Right renal pelvis (tissue), 4 donors: ENCODE data around the gene CAMK1G. TPM values are rescaled to one million over a fixed set of nuclear protein-coding genes. Genes with fewer than 3 reads are reported as not detected.

ENCODE experiments used
- DNase-seq, 4 donors: peaks; one replicate each; pipeline ENCODE4 v3.0.0-alpha.2; 2013; ENCODE audit warnings: low read depth in 4 of 4, low spot score in 3 of 4, missing footprints in 1 of 4
- polyA plus RNA-seq, 4 donors: library from polyadenylated mRNA; unstranded; fragments of 120-200 nt; gene quantifications; one replicate each; pipeline ENCODE4 v1.2.1, GENCODE V29; 2013; ENCODE audit not compliant: insufficient read length in 4 of 4

CAMK1G gene
- polyA plus RNA-seq, 4 donors, result 5.4 to 6.6 (median 6.2) TPM

DNA sequence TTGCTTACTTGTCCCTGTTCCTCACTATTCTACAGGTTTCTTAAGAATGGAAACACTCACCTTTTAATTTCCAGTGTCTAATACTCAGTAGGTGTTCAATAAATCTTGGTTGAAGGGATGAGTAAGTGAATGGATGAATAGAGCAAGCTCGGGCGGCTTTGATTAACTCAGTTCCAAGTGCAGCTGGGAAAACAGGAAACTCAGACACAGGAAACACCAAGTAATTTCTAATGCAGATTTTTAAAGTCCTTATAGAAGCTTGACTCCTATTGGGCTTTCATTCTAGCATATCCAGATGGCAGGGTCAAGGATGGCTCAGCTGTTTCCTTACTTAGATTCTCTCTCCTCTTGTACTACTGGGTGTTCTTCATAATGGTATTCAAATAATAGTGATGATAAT lies 14.0 kb downstream of the CAMK1G start:
- no peak for DNase-seq

- no peak for DNase-seq
Measured at GRCh38 chr1:209598227-209598626, 14.7 kb downstream of the CAMK1G start.

- DNase-seq, result no peak
Measured at GRCh38 chr1:209600541-209600940, 17.0 kb downstream of the CAMK1G start.

DNA sequence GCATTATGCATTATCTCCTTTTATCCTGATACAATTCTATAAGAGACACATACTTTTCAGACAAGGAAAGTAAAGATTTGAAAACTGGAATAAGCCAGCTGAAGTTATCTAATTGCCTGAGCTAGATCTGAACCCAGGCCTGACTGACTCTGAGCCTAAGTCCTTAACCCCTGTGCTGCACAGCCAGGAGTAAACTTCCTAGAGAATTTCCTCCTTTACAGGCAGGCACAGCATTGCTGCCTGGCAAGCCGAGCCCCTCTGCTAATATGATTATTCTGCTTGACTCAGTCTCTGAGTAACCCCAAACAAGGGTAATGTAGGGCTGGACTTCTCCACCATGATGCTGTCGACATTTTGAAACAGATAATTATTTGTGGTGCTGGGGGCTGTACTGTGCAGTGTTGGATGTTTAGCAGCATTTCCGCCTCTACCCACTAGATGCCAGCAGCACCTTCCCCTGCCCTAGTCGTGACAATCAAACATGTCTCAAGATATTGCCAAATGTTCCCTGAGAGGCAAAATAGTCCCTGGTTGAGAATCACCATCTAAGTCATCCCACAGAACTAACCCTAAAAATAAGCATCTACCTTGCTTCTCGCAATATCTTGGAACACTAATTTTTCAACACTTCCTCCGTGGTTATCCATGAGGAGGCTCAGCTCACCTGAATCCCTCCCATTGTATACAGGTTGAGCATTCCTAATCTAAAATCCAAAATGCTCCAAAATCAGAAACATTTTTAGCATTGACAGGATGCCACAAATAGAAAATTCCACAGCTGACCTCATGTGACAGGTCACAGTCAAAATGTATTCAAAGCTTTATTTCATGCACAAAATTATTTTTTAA lies 18.5 kb downstream of the CAMK1G start:
- DNase-seq, result no peak

GRCh38 chr1:209603877-209604276 lies 20.4 kb downstream of the CAMK1G start:
- DNase-seq, result no peak

DNA sequence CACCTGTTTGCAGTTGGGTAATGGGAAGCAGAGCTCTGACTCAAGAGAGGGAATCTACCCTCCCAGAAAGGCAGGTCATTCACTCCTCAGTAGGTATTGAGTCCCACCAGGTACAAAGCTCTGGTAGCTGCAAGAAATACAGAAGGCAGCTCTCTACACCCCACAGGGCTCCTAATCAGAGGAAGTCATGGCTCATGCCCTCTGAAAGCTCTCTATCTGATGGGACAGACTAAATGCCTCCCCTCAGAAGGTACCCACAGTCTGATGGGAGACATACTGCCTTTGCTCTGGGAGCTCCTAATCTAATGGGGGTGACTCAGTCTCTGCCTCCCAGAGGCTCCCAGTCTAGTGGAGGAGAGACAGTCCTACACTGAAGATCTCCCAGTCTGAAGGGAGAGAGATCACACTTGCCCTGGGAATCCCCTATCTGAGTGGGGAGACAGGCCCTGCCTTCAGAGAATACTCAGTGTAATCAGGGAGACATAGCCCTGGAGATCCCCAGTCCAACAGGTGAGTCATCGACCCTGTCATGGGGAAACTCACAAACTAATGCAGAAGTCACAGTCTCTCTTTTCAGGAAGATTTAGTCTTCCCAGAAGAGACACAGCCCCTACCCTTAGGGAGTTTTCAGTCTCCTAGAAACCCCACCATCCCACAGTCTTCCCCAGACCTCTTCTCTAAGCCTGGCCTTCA lies 23.7 kb downstream of the CAMK1G start:
- no peak for DNase-seq

DNA sequence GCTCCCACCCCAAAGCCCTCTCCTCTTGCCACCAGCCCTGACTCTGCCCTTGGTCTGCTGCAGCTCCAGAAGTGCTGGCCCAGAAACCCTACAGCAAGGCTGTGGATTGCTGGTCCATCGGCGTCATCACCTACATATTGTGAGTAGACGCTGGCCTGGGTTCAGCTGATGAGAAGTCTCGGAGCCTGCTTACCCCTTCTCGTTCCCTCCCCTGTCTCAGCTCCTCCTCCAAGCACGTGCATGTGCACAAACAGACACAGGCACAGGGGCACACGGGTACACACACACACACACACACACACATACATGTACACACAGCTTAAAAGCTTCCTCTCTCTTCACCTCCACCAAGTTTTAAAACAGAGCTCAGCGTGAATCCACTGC lies 24.3 kb downstream of the CAMK1G start:
- no peak for DNase-seq

DNA sequence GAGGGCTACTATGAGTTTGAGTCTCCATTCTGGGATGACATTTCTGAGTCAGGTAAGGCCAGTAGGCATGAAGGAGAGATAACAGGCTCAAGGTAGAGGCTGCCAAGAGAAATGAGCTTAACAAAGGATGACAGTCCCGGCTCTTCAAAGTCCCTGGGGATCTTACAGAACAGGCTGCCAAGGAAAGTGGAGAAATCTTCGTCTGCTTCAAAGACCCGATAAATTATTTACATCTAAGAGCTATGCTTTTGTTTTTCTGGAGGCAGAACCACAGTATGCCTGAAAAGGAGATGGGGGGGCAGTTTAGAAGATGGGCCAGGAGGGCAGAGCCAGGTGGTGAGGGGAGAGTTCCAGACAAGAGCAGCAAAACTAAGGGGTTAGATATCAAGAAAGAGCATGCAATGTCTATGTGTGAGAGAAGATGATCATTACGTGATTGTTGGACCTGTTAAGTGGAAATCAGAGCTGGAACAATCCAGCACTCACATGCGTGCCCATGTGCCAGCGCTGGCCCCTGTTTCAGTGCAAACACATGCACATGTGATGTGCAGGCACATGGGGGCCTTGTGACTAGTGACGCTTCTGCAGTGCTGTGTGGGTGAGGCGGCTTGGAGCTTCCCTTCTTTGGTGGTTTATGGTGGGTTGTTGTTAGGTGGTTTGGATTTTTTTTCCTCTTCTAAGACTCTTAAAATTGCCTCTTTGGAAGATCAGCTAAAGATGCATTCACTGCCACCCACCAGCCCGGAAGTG lies 25.7 kb downstream of the CAMK1G start:
- DNase-seq, result no peak

DNA sequence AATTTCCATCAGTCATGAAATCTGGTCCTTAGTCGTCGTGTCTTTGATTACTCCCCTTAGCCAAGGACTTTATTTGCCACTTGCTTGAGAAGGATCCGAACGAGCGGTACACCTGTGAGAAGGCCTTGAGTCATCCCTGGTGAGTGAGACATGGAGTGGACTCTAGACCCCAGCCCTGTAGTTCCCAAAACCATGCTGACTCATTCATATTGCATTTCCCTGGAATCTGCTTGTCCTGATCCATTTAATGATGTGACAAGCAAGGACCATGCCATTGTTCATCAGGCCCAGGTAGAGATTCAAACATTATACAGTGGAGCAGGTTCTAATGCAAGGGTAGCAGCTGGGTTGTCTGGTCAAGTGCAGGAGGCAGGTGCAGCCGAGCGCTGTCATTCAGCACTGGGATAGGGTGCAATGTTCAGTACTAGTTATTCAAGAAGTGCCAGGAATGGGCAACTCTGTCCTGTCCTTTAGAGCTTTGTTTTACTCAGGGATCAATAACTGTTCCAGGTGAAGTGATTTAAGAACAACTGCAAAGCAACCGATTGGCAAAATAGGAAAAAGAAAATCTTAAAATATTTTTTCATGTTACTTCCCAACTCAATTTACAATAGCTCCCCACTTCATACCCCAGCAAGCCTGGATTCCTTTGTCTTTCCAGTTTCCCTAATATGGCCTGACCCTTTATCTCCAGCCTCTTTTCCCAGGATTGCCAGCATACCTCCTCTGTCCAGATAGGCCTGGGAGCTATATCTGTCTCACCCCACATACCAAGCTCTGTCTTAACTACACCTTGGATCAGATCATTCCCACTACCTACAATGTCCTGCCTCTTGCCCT lies 26.5 kb downstream of the CAMK1G start:
- DNase-seq, result no peak

DNA sequence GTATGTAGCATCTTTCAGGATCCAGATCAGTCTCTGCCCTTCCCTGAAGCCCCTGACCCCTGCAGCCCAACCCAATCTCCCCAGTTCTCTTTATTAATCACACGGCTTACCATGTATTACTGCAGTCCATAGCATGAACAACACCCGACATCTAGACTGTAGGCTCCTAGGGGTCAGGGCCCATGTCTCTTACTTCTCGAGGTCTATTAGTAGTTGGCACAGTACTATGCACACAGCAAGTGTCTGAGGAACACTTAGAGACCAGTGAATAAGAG lies 27.1 kb downstream of the CAMK1G start:
- no peak for DNase-seq

GRCh38 chr1:209611771-209612570 lies 28.5 kb downstream of the CAMK1G start:
- DNase-seq, result no peak

- DNase-seq, result no peak
Measured at GRCh38 chr1:209612646-209613399, 29.3 kb downstream of the CAMK1G start.

- DNase-seq, result no peak
Measured at GRCh38 chr1:209613400-209614150, 30.1 kb downstream of the CAMK1G start.

DNA sequence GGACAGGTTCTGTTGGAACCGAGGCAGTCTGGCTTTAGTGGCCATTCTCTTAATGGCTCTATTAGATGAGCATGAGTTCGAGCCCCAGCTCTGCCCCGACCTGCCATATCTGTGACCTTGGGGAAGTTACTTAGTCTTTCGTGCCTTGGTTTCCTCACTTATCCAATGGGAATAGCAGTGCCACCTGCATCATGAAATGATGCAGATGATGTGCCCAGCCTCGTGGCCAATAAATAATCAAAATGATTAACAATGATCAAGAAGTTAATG lies 30.6 kb downstream of the CAMK1G start:
- no peak for DNase-seq

GRCh38 chr1:209614906-209615305 lies 31.4 kb downstream of the CAMK1G start:
- DNase-seq, result no peak

- DNase-seq, result no peak
Measured at GRCh38 chr1:209616366-209617046, 33.0 kb downstream of the CAMK1G start.

- DNase-seq, result no peak
Measured at GRCh38 chr1:209617047-209617673, 33.6 kb downstream of the CAMK1G start.

DNA sequence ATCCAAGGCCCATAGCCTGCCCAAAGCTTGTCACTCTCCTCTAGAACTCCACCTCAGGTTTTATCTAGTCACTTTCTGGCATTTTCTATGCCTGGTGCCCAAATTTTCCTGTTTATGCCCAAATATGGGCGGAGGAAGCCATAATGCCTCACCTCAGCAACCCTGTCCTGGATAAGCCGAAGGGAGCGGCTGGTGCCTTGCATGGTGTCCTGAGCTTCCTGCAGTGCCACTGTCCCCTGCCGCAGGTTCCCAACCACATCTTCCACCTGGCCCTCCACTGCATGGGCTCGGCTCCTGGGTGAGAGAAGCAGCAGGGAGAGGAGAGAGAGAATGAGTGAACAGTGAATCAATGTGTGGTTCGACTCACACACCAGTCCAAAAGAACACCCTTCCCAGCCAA lies 34.2 kb downstream of the CAMK1G start:
- DNase-seq, result no peak
